ENCODE measurements around the gene NRG3.
"Not testable (repeated sequence)": the region's sequence is repeated elsewhere in the genome, so short reads cannot be mapped to it uniquely, and the experiment has no call there.

The NRG3 gene

DNA sequence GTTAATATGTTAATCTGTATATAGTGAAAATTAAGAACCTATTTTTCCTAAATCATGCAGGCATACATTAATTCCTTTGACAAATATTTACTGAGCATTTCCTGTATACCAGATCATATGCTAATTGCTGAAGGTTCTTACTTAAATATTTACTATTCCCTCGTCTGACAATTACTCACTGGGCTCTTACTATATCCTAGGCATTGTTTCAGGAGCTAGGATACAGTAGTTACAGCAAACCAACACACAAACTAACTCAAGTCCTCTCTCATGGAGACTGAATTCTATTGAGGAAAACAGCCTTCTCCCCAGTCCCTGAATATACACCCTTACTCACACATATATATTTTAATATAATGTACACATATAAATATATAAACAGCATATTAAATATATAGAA is 786.0 kb downstream of the NRG3 start:
- peak in 1 of 2 experiments; percentile 34 for DNase-seq (ENCODE audit: low read depth in 1 of 2, low spot score in 1 of 2)
- in situ Hi-C loops (cut with HindIII; ENCODE audit: low pct_unique_long_range_greater_than_20kb, low sequenced_read_pairs): no loop called here
- no peak for TF ChIP-seq JUND (IDR thresholded peaks at IDR 0.05; ENCODE audit: low read depth)

DNA sequence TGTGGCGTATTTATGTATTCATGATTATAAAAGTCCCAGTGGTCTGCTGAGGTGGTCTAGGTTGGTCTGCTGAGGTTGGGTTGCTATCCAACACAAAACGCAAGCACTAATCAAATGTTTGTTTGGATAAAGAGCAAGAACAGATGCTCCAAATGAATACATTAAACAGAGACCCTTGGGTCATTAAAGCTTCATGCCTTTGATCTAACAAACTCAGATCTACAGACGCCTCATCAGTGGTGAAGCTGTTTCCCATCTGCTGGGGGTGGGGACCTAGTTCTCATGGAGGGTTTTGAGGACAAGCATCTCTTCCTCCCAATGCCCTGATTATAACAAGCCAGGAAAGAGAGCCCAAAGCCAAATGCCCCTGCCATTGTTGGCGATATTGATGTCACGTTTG is 786.7 kb downstream of the NRG3 start:
- in situ Hi-C loops (cut with HindIII; ENCODE audit: low pct_unique_long_range_greater_than_20kb, low sequenced_read_pairs): no loop called here
- no peak for DNase-seq (ENCODE audit: low read depth in 1 of 2, low spot score in 1 of 2)
- no peak for TF ChIP-seq JUND (IDR thresholded peaks at IDR 0.05; ENCODE audit: low read depth)

- in situ Hi-C loops (cut with HindIII; ENCODE audit: low pct_unique_long_range_greater_than_20kb, low sequenced_read_pairs): no loop called here
- TF ChIP-seq JUND (IDR thresholded peaks at IDR 0.05; ENCODE audit: low read depth): no peak
Observed at GRCh38 chr10:82668221-82668895, 793.4 kb downstream of the NRG3 start.

GRCh38 chr10:82674036-82674435 is 799.0 kb downstream of the NRG3 start:
- in situ Hi-C loops (cut with HindIII; ENCODE audit: low pct_unique_long_range_greater_than_20kb, low sequenced_read_pairs): no loop called here
- TF ChIP-seq JUND (IDR thresholded peaks at IDR 0.05; ENCODE audit: low read depth): no peak
- DNase-seq (ENCODE audit: low read depth in 1 of 2, low spot score in 1 of 2): no peak

More at GRCh38 chr10:82668221-82668895, 793.4 kb downstream of the NRG3 start:
- DNase-seq (ENCODE audit: low read depth in 1 of 2, low spot score in 1 of 2): no peak

DNA sequence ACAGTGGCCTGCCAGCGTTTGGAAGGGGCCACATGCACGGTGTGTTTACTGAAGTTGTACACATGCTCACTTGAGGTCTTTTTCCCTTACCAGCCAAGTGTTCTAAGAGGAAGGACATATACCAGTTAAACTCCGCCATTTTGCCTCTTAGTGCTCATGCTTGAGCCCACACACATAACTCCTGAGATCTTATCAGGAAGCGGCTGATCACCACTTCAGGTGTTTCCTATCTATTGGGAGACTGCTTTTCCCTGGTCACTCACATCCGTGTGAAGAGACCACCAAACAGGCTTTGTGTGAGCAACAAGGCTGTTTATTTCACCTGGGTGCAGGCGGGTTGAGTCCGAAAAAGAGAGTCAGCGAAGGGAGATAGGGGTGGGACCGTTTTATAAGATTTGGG is 802.9 kb downstream of the NRG3 start:
- in situ Hi-C loops (cut with HindIII; ENCODE audit: low pct_unique_long_range_greater_than_20kb, low sequenced_read_pairs); DNase-seq (ENCODE audit: low read depth in 1 of 2, low spot score in 1 of 2): not testable (repeated sequence)

- DNase-seq (ENCODE audit: low read depth in 1 of 2, low spot score in 1 of 2); in situ Hi-C loops (cut with HindIII; ENCODE audit: low pct_unique_long_range_greater_than_20kb, low sequenced_read_pairs): not testable (repeated sequence)
Observed at GRCh38 chr10:82678451-82678850, 803.5 kb downstream of the NRG3 start.

GRCh38 chr10:82680608-82681007 is 805.6 kb downstream of the NRG3 start:
- no peak for DNase-seq (ENCODE audit: low read depth in 1 of 2, low spot score in 1 of 2)
- in situ Hi-C loops (cut with HindIII; ENCODE audit: low pct_unique_long_range_greater_than_20kb, low sequenced_read_pairs): no loop called here
- no peak for TF ChIP-seq JUND (IDR thresholded peaks at IDR 0.05; ENCODE audit: low read depth)

DNA sequence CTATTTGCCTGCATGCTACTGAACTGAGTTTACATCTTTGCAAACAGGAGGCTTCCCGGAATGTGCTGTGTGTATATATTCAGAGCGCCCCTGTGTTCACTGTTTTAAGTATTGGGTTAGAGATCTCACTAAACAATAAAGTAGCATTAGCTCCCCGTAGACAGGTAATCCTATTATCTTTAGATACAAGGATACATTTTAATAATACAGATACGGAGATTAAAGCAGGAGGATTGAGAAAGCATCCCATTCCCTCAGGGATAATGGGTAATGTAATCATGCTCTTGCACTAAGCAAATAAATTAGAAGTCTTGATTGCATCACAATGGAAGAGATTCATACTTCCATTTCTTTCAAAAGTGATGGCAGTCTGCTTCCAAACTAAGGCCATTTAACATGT is 809.0 kb downstream of the NRG3 start:
- no peak for TF ChIP-seq JUND (IDR thresholded peaks at IDR 0.05; ENCODE audit: low read depth)
- in situ Hi-C loops (cut with HindIII; ENCODE audit: low pct_unique_long_range_greater_than_20kb, low sequenced_read_pairs): no loop called here
- DNase-seq (ENCODE audit: low read depth in 1 of 2, low spot score in 1 of 2): peak in 1 of 2 experiments; percentile 35

- DNase-seq (ENCODE audit: low read depth in 1 of 2, low spot score in 1 of 2): no peak
- no peak for TF ChIP-seq JUND (IDR thresholded peaks at IDR 0.05; ENCODE audit: low read depth)
- in situ Hi-C loops (cut with HindIII; ENCODE audit: low pct_unique_long_range_greater_than_20kb, low sequenced_read_pairs): no loop called here
Observed at GRCh38 chr10:82685087-82685486, 810.1 kb downstream of the NRG3 start.

- DNase-seq (ENCODE audit: low read depth in 1 of 2, low spot score in 1 of 2): no peak
- in situ Hi-C loops (cut with HindIII; ENCODE audit: low pct_unique_long_range_greater_than_20kb, low sequenced_read_pairs): no loop called here
- TF ChIP-seq JUND (IDR thresholded peaks at IDR 0.05; ENCODE audit: low read depth): no peak
Observed at GRCh38 chr10:82691211-82691610, 816.2 kb downstream of the NRG3 start.

DNA sequence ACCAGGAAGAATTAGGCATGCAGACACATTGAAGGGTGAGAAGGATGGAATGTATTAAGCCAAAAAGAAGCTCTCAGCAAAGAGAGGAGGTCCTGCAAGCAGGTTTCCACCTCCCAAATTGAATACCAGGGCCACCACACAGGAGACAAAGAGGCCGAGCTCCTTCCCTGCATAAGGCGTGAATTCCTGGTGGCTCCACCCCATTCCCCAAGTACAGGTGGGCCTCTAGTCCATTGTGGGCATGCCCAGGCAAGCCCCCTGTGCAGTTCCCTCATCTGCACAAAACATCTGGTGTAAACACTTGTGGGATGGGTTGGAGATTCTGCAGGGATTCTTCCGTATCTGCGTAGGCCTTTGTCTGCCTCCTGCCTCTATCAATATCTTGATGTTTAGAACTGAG is 817.5 kb downstream of the NRG3 start:
- in situ Hi-C loops (cut with HindIII; ENCODE audit: low pct_unique_long_range_greater_than_20kb, low sequenced_read_pairs): no loop called here
- TF ChIP-seq JUND (IDR thresholded peaks at IDR 0.05; ENCODE audit: low read depth): no peak
- no peak for DNase-seq (ENCODE audit: low read depth in 1 of 2, low spot score in 1 of 2)

DNA sequence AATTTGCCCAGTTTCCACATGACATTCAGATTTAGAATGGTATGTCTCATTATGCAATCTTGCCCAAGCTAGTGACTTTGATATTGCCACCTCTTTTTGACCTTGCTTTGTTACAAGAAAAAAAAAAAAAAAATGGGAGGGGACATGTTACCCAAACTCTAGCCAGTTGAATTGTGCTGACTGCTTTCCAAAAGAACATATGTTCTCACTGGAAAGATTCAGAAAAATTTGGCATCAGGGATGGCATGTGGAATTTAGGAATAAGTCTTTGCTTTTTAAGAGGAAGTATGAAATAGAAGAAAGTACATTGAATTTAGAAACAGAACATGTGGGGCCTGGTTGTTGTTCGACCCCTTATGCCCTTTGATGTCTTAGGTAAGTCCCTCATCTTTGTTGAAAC is 846.8 kb downstream of the NRG3 start:
- no peak for DNase-seq (ENCODE audit: low read depth in 1 of 2, low spot score in 1 of 2)
- in situ Hi-C loops (cut with HindIII; ENCODE audit: low pct_unique_long_range_greater_than_20kb, low sequenced_read_pairs): no loop called here
- no peak for TF ChIP-seq JUND (IDR thresholded peaks at IDR 0.05; ENCODE audit: low read depth)

GRCh38 chr10:82722273-82722672 is 847.3 kb downstream of the NRG3 start:
- in situ Hi-C loops (cut with HindIII; ENCODE audit: low pct_unique_long_range_greater_than_20kb, low sequenced_read_pairs): no loop called here
- no peak for DNase-seq (ENCODE audit: low read depth in 1 of 2, low spot score in 1 of 2)
- TF ChIP-seq JUND (IDR thresholded peaks at IDR 0.05; ENCODE audit: low read depth): no peak

DNA sequence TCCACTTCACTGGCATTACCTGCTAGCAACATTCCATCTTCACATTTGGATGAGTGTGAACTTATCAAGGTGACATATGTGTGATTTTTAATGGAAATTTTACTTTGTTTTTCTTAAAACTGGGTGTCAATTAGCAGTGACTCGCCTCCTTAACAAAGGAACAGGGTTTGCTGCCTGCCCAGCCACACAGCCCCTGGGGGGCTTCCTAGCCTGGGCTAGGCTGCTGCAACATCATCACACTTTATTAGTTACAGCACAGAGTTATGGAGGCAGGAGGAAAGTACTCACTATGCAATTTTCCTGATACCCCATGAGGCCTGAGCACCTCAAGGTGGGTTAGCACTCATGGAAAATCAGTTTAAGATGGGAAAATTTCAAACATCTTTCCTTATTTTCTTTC is 861.3 kb downstream of the NRG3 start:
- TF ChIP-seq JUND (IDR thresholded peaks at IDR 0.05; ENCODE audit: low read depth): no peak
- DNase-seq (ENCODE audit: low read depth in 1 of 2, low spot score in 1 of 2): no peak
- in situ Hi-C loops (cut with HindIII; ENCODE audit: low pct_unique_long_range_greater_than_20kb, low sequenced_read_pairs): no loop called here

All from T47D (cell line).